Measurements from ENCODE around the gene DIAPH2. TPM values are rescaled to one million over a fixed set of nuclear protein-coding genes. Genes with fewer than 3 reads are reported as not detected.

Gene DIAPH2
- total and polyA plus RNA-seq, 2 experiments from 2014 or later, result 7.5 to 8.1 TPM

DNA sequence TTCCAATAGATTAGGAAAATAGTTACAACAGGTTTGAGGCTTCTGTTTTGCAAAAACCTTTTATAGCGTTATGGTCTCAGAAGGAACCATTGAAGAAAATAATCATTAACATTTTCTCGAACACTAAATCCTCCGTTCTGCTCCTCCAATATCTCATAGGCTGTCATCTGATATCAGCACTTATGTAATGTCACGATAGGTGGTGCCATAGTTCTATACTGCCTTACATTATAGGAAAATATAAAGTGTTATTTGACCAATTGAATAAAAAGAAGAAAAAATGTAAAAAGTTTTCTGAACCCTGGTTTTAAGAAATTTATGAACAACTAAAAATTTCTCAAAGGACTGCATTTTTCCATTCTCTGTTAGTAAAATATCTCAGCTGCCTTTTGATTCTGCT is 490.5 kb downstream of the DIAPH2 start:
- no peak overlapping the region for H3K27ac ChIP-seq
- no peaks in the 10 kb centered on the region for H3K36me3 ChIP-seq (ENCODE audit: low read depth)
- no peak overlapping the region for H3K9ac ChIP-seq
- H3K27me3 ChIP-seq (replicated peaks; ENCODE audit: insufficient read depth), result no peaks in the 10 kb centered on the region
- no peaks in the 10 kb centered on the region for H4K20me1 ChIP-seq (ENCODE audit: insufficient read depth)
- no peak overlapping the region for H3K4me2 ChIP-seq (ENCODE audit: unreplicated experiment)
- H2AFZ ChIP-seq, result no peak overlapping the region
- no peaks in the 10 kb centered on the region for H3K4me1 ChIP-seq (ENCODE audit: insufficient read depth)
- H3F3A ChIP-seq (ENCODE audit: insufficient read depth), result no peaks in the 10 kb centered on the region
- no peak for DNase-seq
- TF ChIP-seq EZH2 (IDR thresholded peaks at IDR 0.05; ENCODE audit: insufficient read depth, poor library complexity, severe bottlenecking), result no peak
- no peak for TF ChIP-seq EZH2phosphoT487 (IDR thresholded peaks at IDR 0.05; ENCODE audit: insufficient read depth, low read depth)
- H3K4me3 ChIP-seq, result no peak overlapping the region
- 95% methylated on average over 4 of the region's 4 CpGs for WGBS, 2 experiments (ENCODE audit: low coverage in 1 of 2, low lambda C conversion rate in 2 of 2, missing lambda C conversion rate in 2 of 2)
- in situ Hi-C loops (cut with MboI), result no loop called here
- H3K9me2 ChIP-seq (ENCODE audit: insufficient read depth), result no peaks in the 10 kb centered on the region
- no peaks in the 10 kb centered on the region for H3K79me2 ChIP-seq (ENCODE audit: insufficient read depth)
- H3K9me3 ChIP-seq (ENCODE audit: low read depth), result no peaks in the 10 kb centered on the region

DNA sequence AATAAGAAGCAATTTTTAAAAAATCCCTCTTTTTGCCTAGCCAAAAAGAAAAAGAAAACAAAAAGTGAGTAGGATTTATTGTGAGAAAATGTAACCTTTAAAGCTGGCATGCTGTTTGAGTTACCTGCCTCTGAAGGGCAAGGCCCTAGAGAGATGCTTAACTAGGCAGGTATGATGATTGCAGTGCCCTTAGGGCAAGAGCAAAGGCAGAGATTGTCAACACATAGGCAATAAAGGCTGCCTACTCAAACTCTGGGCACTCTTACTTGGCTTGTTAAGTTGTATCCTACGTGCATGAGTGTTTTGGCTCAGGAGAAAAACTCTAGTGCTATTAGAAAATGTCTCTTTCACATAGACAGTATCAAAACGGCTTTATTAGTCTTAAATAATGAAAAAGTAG is 505.0 kb downstream of the DIAPH2 start:
- H3K4me2 ChIP-seq (ENCODE audit: unreplicated experiment), result no peak overlapping the region
- no peaks in the 10 kb centered on the region for H3K36me3 ChIP-seq (ENCODE audit: low read depth)
- 95 to 98% methylated on average over 1 to 2 of the region's 2 CpGs for WGBS, 2 experiments (ENCODE audit: low coverage in 1 of 2, low lambda C conversion rate in 2 of 2, missing lambda C conversion rate in 2 of 2)
- no peak overlapping the region for H2AFZ ChIP-seq
- H3K79me2 ChIP-seq (ENCODE audit: insufficient read depth), result no peaks in the 10 kb centered on the region
- in situ Hi-C loops (cut with MboI), result no loop called here
- H3K27me3 ChIP-seq (replicated peaks; ENCODE audit: insufficient read depth), result no peaks in the 10 kb centered on the region
- no peak overlapping the region for H3K27ac ChIP-seq
- H3K9me2 ChIP-seq (ENCODE audit: insufficient read depth), result no peaks in the 10 kb centered on the region
- no peak for DNase-seq
- H3K4me3 ChIP-seq, result no peak overlapping the region
- H3K9ac ChIP-seq, result no peak overlapping the region
- H3K9me3 ChIP-seq (ENCODE audit: low read depth), result no peaks in the 10 kb centered on the region
- H3K4me1 ChIP-seq (ENCODE audit: insufficient read depth), result no peaks in the 10 kb centered on the region
- no peaks in the 10 kb centered on the region for H3F3A ChIP-seq (ENCODE audit: insufficient read depth)
- TF ChIP-seq EZH2phosphoT487 (IDR thresholded peaks at IDR 0.05; ENCODE audit: insufficient read depth, low read depth), result no peak
- TF ChIP-seq EZH2 (IDR thresholded peaks at IDR 0.05; ENCODE audit: insufficient read depth, poor library complexity, severe bottlenecking), result no peak
- H4K20me1 ChIP-seq (ENCODE audit: insufficient read depth), result no peaks in the 10 kb centered on the region

- H3K27ac ChIP-seq, result no peak overlapping the region
- in situ Hi-C loops (cut with MboI), result no loop called here
- no peaks in the 10 kb centered on the region for H3K79me2 ChIP-seq (ENCODE audit: insufficient read depth)
- DNase-seq, result no peak
- H3K9ac ChIP-seq, result no peak overlapping the region
- no peaks in the 10 kb centered on the region for H3K9me3 ChIP-seq (ENCODE audit: low read depth)
- H3F3A ChIP-seq (ENCODE audit: insufficient read depth), result no peaks in the 10 kb centered on the region
- WGBS, 2 experiments (ENCODE audit: low coverage in 1 of 2, low lambda C conversion rate in 2 of 2, missing lambda C conversion rate in 2 of 2), result 94 to 100% methylated on average over 2 of the region's 2 CpGs
- H4K20me1 ChIP-seq (ENCODE audit: insufficient read depth), result no peaks in the 10 kb centered on the region
- no peaks in the 10 kb centered on the region for H3K9me2 ChIP-seq (ENCODE audit: insufficient read depth)
- no peaks in the 10 kb centered on the region for H3K36me3 ChIP-seq (ENCODE audit: low read depth)
- TF ChIP-seq EZH2phosphoT487 (IDR thresholded peaks at IDR 0.05; ENCODE audit: insufficient read depth, low read depth), result no peak
- no peak for TF ChIP-seq EZH2 (IDR thresholded peaks at IDR 0.05; ENCODE audit: insufficient read depth, poor library complexity, severe bottlenecking)
- no peak overlapping the region for H2AFZ ChIP-seq
- H3K27me3 ChIP-seq (replicated peaks; ENCODE audit: insufficient read depth), result no peaks in the 10 kb centered on the region
- no peak overlapping the region for H3K4me2 ChIP-seq (ENCODE audit: unreplicated experiment)
- H3K4me1 ChIP-seq (ENCODE audit: insufficient read depth), result no peaks in the 10 kb centered on the region
- H3K4me3 ChIP-seq, result no peak overlapping the region
These were observed 514.9 kb downstream of the DIAPH2 start for GRCh38 chrX:97199501-97199900.

- Histone ChIP-seq H3K36me3 (ENCODE audit: low read depth) (no peaks in the 10 kb centered on the region), H3F3A (ENCODE audit: insufficient read depth) (no peaks in the 10 kb centered on the region), H3K9me3 (ENCODE audit: low read depth) (no peaks in the 10 kb centered on the region), H3K79me2 (ENCODE audit: insufficient read depth) (no peaks in the 10 kb centered on the region), H3K9ac (no peak overlapping the region), H3K27ac (no peak overlapping the region), H2AFZ (no peak overlapping the region), H3K27me3 (replicated peaks; ENCODE audit: insufficient read depth) (no peaks in the 10 kb centered on the region), H3K4me1 (ENCODE audit: insufficient read depth) (no peaks in the 10 kb centered on the region), H3K4me2 (ENCODE audit: unreplicated experiment) (no peak overlapping the region), H3K4me3 (no peak overlapping the region), H3K9me2 (ENCODE audit: insufficient read depth) (no peaks in the 10 kb centered on the region), H4K20me1 (ENCODE audit: insufficient read depth) (no peaks in the 10 kb centered on the region)
- DNase-seq, result no peak
- in situ Hi-C loops (cut with MboI), result no loop called here
- WGBS, 2 experiments (ENCODE audit: low coverage in 1 of 2, low lambda C conversion rate in 2 of 2, missing lambda C conversion rate in 2 of 2), result 85 to 97% methylated on average over 4 to 5 of the region's 9 CpGs
- TF ChIP-seq EZH2 (IDR thresholded peaks at IDR 0.05; ENCODE audit: insufficient read depth, poor library complexity, severe bottlenecking) (no peak), EZH2phosphoT487 (IDR thresholded peaks at IDR 0.05; ENCODE audit: insufficient read depth, low read depth) (no peak)
These were observed 515.8 kb downstream of the DIAPH2 start for GRCh38 chrX:97200454-97200853.

DNA sequence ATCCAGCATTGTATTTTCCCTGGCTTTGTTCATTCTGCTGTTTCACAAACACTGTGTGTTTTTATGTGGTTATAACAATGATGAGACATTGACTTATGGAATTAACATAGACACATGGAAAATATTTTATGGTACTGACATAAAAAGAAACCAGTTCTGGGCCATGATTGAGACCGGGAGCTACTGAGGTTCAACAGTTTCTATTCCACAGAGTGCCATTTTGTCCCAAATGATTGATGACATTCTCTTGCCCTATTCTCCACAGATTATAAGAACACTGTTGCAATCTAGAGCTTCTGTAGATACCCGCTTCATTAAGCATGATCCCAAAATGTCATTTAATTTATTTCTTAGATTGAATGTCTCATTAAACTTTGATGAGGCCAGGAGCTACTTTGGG is 525.9 kb downstream of the DIAPH2 start:
- H3K9ac ChIP-seq, result no peak overlapping the region
- no peak for DNase-seq
- H3K36me3 ChIP-seq (ENCODE audit: low read depth), result no peaks in the 10 kb centered on the region
- H4K20me1 ChIP-seq (ENCODE audit: insufficient read depth), result no peaks in the 10 kb centered on the region
- H3K27me3 ChIP-seq (replicated peaks; ENCODE audit: insufficient read depth), result no peaks in the 10 kb centered on the region
- no peak overlapping the region for H3K4me3 ChIP-seq
- H3K4me1 ChIP-seq (ENCODE audit: insufficient read depth), result peaks cover 28% of the 10 kb centered on the region
- H3K9me3 ChIP-seq (ENCODE audit: low read depth), result no peaks in the 10 kb centered on the region
- in situ Hi-C loops (cut with MboI), result no loop called here
- no peaks in the 10 kb centered on the region for H3K9me2 ChIP-seq (ENCODE audit: insufficient read depth)
- 97 to 100% methylated on average over 2 of the region's 2 CpGs for WGBS, 2 experiments (ENCODE audit: low coverage in 1 of 2, low lambda C conversion rate in 2 of 2, missing lambda C conversion rate in 2 of 2)
- TF ChIP-seq EZH2 (IDR thresholded peaks at IDR 0.05; ENCODE audit: insufficient read depth, poor library complexity, severe bottlenecking), result no peak
- no peak for TF ChIP-seq EZH2phosphoT487 (IDR thresholded peaks at IDR 0.05; ENCODE audit: insufficient read depth, low read depth)
- no peak overlapping the region for H3K4me2 ChIP-seq (ENCODE audit: unreplicated experiment)
- H3K27ac ChIP-seq, result no peak overlapping the region
- H3K79me2 ChIP-seq (ENCODE audit: insufficient read depth), result no peaks in the 10 kb centered on the region
- H2AFZ ChIP-seq, result no peak overlapping the region
- peaks cover 8% of the 10 kb centered on the region for H3F3A ChIP-seq (ENCODE audit: insufficient read depth)

Measured in GM23248 (cell line).